Measurements from ENCODE around the gene SDC4.

DNA sequence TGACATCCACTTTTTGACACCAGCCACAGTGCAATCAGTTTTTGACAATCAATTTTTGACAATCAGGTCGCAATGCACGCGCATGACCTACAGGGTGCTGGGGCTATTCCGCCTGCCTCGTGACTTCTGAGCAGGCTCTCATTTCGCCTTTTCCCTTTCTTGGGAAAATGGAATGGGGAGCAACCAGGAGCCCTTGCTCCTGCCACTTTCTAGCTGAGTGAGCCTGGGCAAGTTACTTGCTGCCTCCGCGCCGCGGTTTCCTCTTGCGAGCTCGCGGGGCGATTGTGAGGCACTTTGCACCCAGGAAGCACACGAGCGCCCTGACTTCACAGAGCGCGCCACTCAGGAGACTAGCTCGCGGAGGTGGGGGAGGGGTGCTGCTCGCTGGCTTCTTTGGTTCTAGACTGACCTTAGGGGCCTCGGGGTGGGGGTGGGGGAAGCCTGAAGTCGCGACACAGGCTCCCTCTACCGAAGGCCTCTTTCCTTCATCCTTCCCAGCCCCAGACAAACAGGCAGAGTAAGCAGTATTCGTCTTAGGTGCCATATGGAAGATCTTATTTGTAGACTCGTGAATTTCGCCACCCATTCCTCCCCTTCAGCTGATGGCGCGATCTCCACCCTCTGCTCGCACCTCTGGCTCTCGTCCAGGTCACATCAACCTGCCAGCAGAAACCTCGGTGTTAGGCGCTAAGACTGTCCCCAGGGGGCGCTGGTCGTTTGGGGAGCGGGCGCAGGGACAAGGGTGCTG, 25.3 kb upstream of the SDC4 start:
- TF ChIP-seq POLR2A (IDR thresholded peaks at IDR 0.05; ENCODE audit: low read depth, low read length) (no peak), TAF1 (IDR thresholded peaks at IDR 0.05; ENCODE audit: borderline replicate concordance, low read depth, low read length) (no peak), POLR2AphosphoS5 (IDR thresholded peaks at IDR 0.05; ENCODE audit: low read depth, low read length) (no peak)
